ENCODE measurements around the gene HAND2. TPM values are rescaled to one million over a fixed set of nuclear protein-coding genes. Genes with fewer than 3 reads are reported as not detected.
A peak's percentile ranks its signal among the peaks of the same experiment; 100 is the strongest.

The HAND2 gene
- polyA plus RNA-seq, 4 donors, result 4.1 to 16.3 TPM; not detected in 2

DNA sequence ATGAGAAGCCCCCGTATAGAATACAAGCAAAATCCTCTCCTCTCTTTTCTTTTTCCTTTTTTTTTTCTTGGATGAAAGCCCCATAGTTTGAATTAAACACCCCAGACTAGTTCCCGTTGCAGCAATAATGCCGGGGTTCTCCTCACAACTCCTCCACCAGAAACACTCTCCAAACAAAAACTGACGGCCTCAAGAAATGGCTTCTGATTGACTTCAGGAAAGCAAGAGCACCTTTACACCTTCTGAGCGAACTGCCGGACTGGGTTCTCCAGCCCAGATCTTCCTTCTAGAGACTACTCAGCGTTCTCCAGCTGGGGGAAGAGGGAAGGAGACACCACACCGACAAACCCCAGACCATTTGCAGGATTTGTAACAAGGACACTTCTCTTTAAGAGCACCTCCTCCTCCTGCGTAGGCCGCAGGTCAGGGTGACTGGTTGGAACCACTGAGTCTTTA is 4.0 kb downstream of the HAND2 start:
- DNase-seq (no peak), FAIRE-seq (no peak)
- H3K4me1 ChIP-seq (ENCODE audit: control insufficient read depth in 3 of 3, insufficient read depth in 2 of 3, low read depth in 1 of 3, low read length in 2 of 3), result peaks cover 0 to 21% (median 0%) of the 10 kb centered on the region in 3 donors
- WGBS, 3 donors, result 31 to 35% (median 33%) methylated on average over 10 of the region's 10 CpGs
- H3K36me3 ChIP-seq (ENCODE audit: control insufficient read depth in 3 of 3, insufficient read depth in 2 of 3, low read depth in 1 of 3, low read length in 3 of 3), result peaks cover 0 to 21% (median 0%) of the 10 kb centered on the region in 3 donors
- H3K27me3 ChIP-seq (ENCODE audit: control insufficient read depth in 3 of 3, insufficient read depth in 3 of 3, low read length in 3 of 3), result peaks cover 8 to 96% (median 78%) of the 10 kb centered on the region in 3 donors
- peak overlapping the region in 1 of 3 donors; percentile 60 for H3K27ac ChIP-seq (ENCODE audit: low read depth in 1 of 3, low read length in 2 of 3)
- H3K4me3 ChIP-seq (ENCODE audit: low read depth in 1 of 3, low read length in 3 of 3), result peak overlapping the region in 1 of 3 donors; percentile 46
- peaks cover 0 to 8% of the 10 kb centered on the region in 2 donors for H3K9me3 ChIP-seq (ENCODE audit: control insufficient read depth in 2 of 2, insufficient read depth in 1 of 2, low read depth in 1 of 2, low read length in 1 of 2)

DNA sequence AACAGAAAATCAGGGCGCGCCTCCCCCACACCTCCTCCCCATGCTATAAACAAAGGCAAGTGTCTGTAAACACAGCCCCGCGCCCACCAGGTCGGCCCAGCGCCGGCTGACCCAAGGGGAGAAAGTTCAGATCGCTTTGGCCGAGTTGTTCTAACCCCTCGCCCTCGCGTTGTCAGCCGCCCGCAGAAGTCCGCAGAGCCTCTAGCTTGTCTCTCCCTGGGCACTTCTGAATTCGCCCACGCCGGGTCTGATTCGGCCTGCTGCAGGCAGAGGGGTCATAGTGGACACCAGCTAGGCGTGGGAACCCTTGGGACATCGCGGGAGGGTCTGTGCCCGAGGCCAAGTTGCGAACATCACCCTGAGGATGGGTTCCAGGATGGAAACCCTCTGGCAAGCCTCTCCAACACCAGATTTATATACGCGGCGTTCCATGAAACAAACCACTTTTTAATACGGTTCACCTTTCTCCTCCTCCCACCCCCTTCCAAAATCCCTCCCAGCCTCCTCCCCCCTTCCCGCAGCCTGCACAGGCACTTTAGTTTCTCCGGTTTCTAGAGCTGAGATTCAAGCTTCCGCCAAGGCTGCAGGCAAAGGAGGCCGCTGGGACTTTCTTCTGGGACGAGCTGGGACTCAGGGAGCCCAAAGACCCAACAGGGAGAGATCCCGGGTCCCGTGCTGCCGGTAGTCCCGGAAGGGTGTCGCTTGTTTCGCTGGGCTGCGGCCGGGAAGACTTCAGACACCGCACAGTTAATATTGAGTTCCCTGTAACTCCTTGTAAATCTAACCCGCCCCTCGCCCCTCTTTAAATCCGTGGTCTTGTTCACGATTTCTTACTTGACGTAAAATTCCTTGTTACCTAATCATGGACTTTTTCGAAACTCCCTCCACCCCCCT is 4.7 kb downstream of the HAND2 start:
- no peak for DNase-seq
- 9 to 23% (median 20%) methylated on average over 48 of the region's 48 CpGs for WGBS, 3 donors
- Histone ChIP-seq H3K4me3 (ENCODE audit: low read depth in 1 of 3, low read length in 3 of 3) (peak overlapping the region in 1 of 3 donors; percentile 46), H3K4me1 (ENCODE audit: control insufficient read depth in 3 of 3, insufficient read depth in 2 of 3, low read depth in 1 of 3, low read length in 2 of 3) (peaks cover 0 to 22% (median 0%) of the 10 kb centered on the region in 3 donors), H3K36me3 (ENCODE audit: control insufficient read depth in 3 of 3, insufficient read depth in 2 of 3, low read depth in 1 of 3, low read length in 3 of 3) (peaks cover 0 to 21% (median 0%) of the 10 kb centered on the region in 3 donors), H3K27me3 (ENCODE audit: control insufficient read depth in 3 of 3, insufficient read depth in 3 of 3, low read length in 3 of 3) (peaks cover 8 to 96% (median 76%) of the 10 kb centered on the region in 3 donors), H3K27ac (ENCODE audit: low read depth in 1 of 3, low read length in 2 of 3) (peak overlapping the region in 2 of 3 donors; percentile 14 to 48), H3K9me3 (ENCODE audit: control insufficient read depth in 2 of 2, insufficient read depth in 1 of 2, low read depth in 1 of 2, low read length in 1 of 2) (peaks cover 0 to 8% of the 10 kb centered on the region in 2 donors)
- no peak for FAIRE-seq

DNA sequence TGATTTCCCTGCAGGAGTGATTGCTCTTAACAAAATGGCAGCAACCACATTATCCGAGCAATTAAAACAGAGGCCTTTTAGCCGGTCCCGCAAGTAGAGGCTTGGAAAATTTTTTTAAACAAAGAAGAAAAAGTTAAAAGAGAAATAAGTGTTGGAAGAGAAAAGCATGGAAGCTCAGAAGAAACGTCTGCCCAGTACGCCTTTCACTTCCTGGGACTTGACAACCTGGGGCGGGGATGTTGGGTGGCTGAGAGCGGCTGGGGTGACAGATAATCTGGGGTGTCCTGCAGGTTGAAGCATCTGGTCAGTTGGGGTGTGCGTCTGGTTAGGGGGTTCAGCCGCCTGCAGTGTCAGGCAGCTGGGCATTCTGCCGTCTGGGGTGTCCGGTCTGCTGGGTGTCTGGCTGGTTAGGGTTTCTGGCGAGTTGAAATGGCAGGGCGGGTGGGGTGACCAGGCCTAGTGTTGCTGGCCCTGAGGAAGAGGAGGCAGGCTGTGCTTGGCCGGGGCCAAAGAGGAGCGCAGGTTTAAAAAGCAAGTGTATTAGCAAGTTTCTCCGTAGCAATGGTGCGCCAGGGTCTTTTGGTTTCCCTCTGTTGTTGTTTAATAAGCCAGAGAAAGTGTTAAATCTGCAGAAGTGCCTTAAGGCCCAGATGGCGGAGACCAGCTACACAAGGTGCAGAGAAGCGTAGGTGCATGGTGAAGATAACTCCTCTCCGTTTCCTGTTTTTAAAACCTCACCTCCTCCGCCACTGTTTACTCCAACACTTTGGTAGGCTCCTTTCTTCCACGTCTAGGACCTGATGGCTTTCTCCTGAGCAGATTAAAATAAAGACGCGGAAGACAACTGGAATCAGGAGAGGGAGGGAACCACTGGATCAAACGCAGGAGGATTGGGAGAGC is 5.6 kb downstream of the HAND2 start:
- Histone ChIP-seq H3K27ac (ENCODE audit: low read depth in 1 of 3, low read length in 2 of 3) (peak overlapping the region in 1 of 3 donors; percentile 85), H3K9me3 (ENCODE audit: control insufficient read depth in 2 of 2, insufficient read depth in 1 of 2, low read depth in 1 of 2, low read length in 1 of 2) (peaks cover 0 to 8% of the 10 kb centered on the region in 2 donors), H3K4me3 (ENCODE audit: low read depth in 1 of 3, low read length in 3 of 3) (peak overlapping the region in 1 of 3 donors; percentile 46), H3K27me3 (ENCODE audit: control insufficient read depth in 3 of 3, insufficient read depth in 3 of 3, low read length in 3 of 3) (peaks cover 8 to 96% (median 78%) of the 10 kb centered on the region in 3 donors), H3K4me1 (ENCODE audit: control insufficient read depth in 3 of 3, insufficient read depth in 2 of 3, low read depth in 1 of 3, low read length in 2 of 3) (peaks cover 0 to 22% (median 0%) of the 10 kb centered on the region in 3 donors), H3K36me3 (ENCODE audit: control insufficient read depth in 3 of 3, insufficient read depth in 2 of 3, low read depth in 1 of 3, low read length in 3 of 3) (peaks cover 0 to 21% (median 0%) of the 10 kb centered on the region in 3 donors)
- DNase-seq (no peak), FAIRE-seq (no peak)
- WGBS, 3 donors, result 19 to 39% (median 33%) methylated on average over 25 of the region's 25 CpGs

GRCh38 chr4:173522951-173523395 is 7.1 kb downstream of the HAND2 start:
- Histone ChIP-seq H3K36me3 (ENCODE audit: control insufficient read depth in 3 of 3, insufficient read depth in 2 of 3, low read depth in 1 of 3, low read length in 3 of 3) (peaks cover 0 to 21% (median 0%) of the 10 kb centered on the region in 3 donors), H3K4me3 (ENCODE audit: low read depth in 1 of 3, low read length in 3 of 3) (peak overlapping the region in 1 of 3 donors; percentile 46), H3K4me1 (ENCODE audit: control insufficient read depth in 3 of 3, insufficient read depth in 2 of 3, low read depth in 1 of 3, low read length in 2 of 3) (peaks cover 0 to 29% (median 0%) of the 10 kb centered on the region in 3 donors), H3K27me3 (ENCODE audit: control insufficient read depth in 3 of 3, insufficient read depth in 3 of 3, low read length in 3 of 3) (peaks cover 5 to 99% (median 77%) of the 10 kb centered on the region in 3 donors), H3K27ac (ENCODE audit: low read depth in 1 of 3, low read length in 2 of 3) (peak overlapping the region in 2 of 3 donors; percentile 85 to 94), H3K9me3 (ENCODE audit: control insufficient read depth in 2 of 2, insufficient read depth in 1 of 2, low read depth in 1 of 2, low read length in 1 of 2) (peaks cover 0 to 15% of the 10 kb centered on the region in 2 donors)
- FAIRE-seq, result no peak
- DNase-seq, result no peak
- 19 to 36% (median 21%) methylated on average over 21 of the region's 21 CpGs for WGBS, 3 donors

DNA sequence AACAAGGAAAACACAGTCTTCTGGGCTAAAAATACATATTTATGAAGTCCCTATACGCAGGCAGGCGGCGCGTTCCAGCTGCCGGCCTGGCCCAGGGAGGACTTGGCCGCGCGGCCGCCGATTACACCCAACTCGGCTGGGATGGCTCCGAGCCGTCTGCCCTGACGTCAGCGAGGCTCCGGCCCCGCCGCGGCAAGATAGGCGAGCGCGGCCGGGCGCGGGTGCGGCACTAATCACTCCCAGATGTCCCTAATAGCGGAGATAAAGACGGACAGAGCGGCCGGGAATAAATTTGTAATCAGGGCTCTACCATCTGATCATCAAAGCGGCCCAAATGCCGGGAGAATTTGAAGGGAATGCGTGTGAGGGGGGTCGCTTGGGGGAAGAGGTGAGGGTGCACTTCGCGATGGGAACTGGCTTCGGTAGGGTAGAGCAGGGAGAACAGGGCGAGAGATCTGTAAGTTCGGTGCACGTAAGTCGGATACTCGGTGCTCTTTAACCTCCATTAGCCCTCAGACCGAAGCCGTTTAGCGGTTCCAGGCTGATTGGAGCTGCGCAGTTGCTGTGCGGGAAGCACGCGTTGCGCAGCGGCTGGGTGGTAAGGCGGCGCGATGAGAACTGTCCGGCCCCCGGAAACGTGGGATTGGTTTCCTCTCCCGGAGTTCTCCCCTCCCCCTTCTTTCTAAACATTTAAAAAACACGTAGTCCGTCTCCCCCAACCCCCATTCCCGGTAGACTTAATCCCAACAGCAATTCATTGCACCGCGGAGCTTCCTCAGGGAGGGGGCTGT is 7.7 kb downstream of the HAND2 start:
- FAIRE-seq (no peak), DNase-seq (peak; percentile 27 to 68)
- H3K4me3 ChIP-seq (ENCODE audit: low read depth in 1 of 3, low read length in 3 of 3), result peak overlapping the region in 1 of 3 donors; percentile 46
- peak overlapping the region in 2 of 3 donors; percentile 85 to 94 for H3K27ac ChIP-seq (ENCODE audit: low read depth in 1 of 3, low read length in 2 of 3)
- H3K27me3 ChIP-seq (ENCODE audit: control insufficient read depth in 3 of 3, insufficient read depth in 3 of 3, low read length in 3 of 3), result peaks cover 5 to 99% (median 76%) of the 10 kb centered on the region in 3 donors
- 2 to 5% (median 4%) methylated on average over 63 of the region's 63 CpGs for WGBS, 3 donors
- H3K9me3 ChIP-seq (ENCODE audit: control insufficient read depth in 2 of 2, insufficient read depth in 1 of 2, low read depth in 1 of 2, low read length in 1 of 2), result peaks cover 0 to 15% of the 10 kb centered on the region in 2 donors
- H3K4me1 ChIP-seq (ENCODE audit: control insufficient read depth in 3 of 3, insufficient read depth in 2 of 3, low read depth in 1 of 3, low read length in 2 of 3), result peaks cover 0 to 30% (median 0%) of the 10 kb centered on the region in 3 donors
- H3K36me3 ChIP-seq (ENCODE audit: control insufficient read depth in 3 of 3, insufficient read depth in 2 of 3, low read depth in 1 of 3, low read length in 3 of 3), result peaks cover 0 to 21% (median 0%) of the 10 kb centered on the region in 3 donors

- Histone ChIP-seq H3K4me1 (ENCODE audit: control insufficient read depth in 3 of 3, insufficient read depth in 2 of 3, low read depth in 1 of 3, low read length in 2 of 3) (peaks cover 0 to 30% (median 0%) of the 10 kb centered on the region in 3 donors), H3K9me3 (ENCODE audit: control insufficient read depth in 2 of 2, insufficient read depth in 1 of 2, low read depth in 1 of 2, low read length in 1 of 2) (peaks cover 0 to 15% of the 10 kb centered on the region in 2 donors), H3K4me3 (ENCODE audit: low read depth in 1 of 3, low read length in 3 of 3) (peak overlapping the region in 1 of 3 donors; percentile 29), H3K36me3 (ENCODE audit: control insufficient read depth in 3 of 3, insufficient read depth in 2 of 3, low read depth in 1 of 3, low read length in 3 of 3) (peaks cover 0 to 21% (median 0%) of the 10 kb centered on the region in 3 donors), H3K27ac (ENCODE audit: low read depth in 1 of 3, low read length in 2 of 3) (peak overlapping the region in 2 of 3 donors; percentile 57 to 85), H3K27me3 (ENCODE audit: control insufficient read depth in 3 of 3, insufficient read depth in 3 of 3, low read length in 3 of 3) (peaks cover 5 to 99% (median 75%) of the 10 kb centered on the region in 3 donors)
- WGBS, 3 donors, result 9 to 17% (median 15%) methylated on average over 27 of the region's 27 CpGs
- DNase-seq (no peak), FAIRE-seq (no peak)
These were observed 8.4 kb downstream of the HAND2 start for GRCh38 chr4:173521467-173522159.

- peaks cover 7 to 100% (median 73%) of the 10 kb centered on the region in 3 donors for H3K27me3 ChIP-seq (ENCODE audit: control insufficient read depth in 3 of 3, insufficient read depth in 3 of 3, low read length in 3 of 3)
- H3K4me1 ChIP-seq (ENCODE audit: control insufficient read depth in 3 of 3, insufficient read depth in 2 of 3, low read depth in 1 of 3, low read length in 2 of 3), result peaks cover 0 to 30% (median 0%) of the 10 kb centered on the region in 3 donors
- H3K9me3 ChIP-seq (ENCODE audit: control insufficient read depth in 2 of 2, insufficient read depth in 1 of 2, low read depth in 1 of 2, low read length in 1 of 2), result peaks cover 0 to 13% of the 10 kb centered on the region in 2 donors
- H3K36me3 ChIP-seq (ENCODE audit: control insufficient read depth in 3 of 3, insufficient read depth in 2 of 3, low read depth in 1 of 3, low read length in 3 of 3), result peaks cover 0 to 19% (median 0%) of the 10 kb centered on the region in 3 donors
- 19 to 33% (median 26%) methylated on average over 10 of the region's 10 CpGs for WGBS, 3 donors
- peak overlapping the region in 1 of 3 donors; percentile 85 for H3K27ac ChIP-seq (ENCODE audit: low read depth in 1 of 3, low read length in 2 of 3)
- FAIRE-seq, result no peak
- no peak overlapping the region for H3K4me3 ChIP-seq (ENCODE audit: low read depth in 1 of 3, low read length in 3 of 3)
- no peak for DNase-seq
These were observed 9.0 kb downstream of the HAND2 start for GRCh38 chr4:173520921-173521466.
